Measurements from ENCODE around the gene BMP2. TPM values are rescaled to one million over a fixed set of nuclear protein-coding genes. Genes with fewer than 3 reads are reported as not detected.
A peak's percentile ranks its signal among the peaks of the same experiment; 100 is the strongest.

BMP2 gene
- 58.6 TPM for polyA plus RNA-seq (2013, experiment 1 of 4)
- 77.8 TPM for polyA plus RNA-seq (2013, experiment 2 of 4)
- polyA plus RNA-seq (2013, experiment 3 of 4): 55.6 TPM
- 57.3 TPM for polyA plus RNA-seq (2013, experiment 4 of 4)

DNA sequence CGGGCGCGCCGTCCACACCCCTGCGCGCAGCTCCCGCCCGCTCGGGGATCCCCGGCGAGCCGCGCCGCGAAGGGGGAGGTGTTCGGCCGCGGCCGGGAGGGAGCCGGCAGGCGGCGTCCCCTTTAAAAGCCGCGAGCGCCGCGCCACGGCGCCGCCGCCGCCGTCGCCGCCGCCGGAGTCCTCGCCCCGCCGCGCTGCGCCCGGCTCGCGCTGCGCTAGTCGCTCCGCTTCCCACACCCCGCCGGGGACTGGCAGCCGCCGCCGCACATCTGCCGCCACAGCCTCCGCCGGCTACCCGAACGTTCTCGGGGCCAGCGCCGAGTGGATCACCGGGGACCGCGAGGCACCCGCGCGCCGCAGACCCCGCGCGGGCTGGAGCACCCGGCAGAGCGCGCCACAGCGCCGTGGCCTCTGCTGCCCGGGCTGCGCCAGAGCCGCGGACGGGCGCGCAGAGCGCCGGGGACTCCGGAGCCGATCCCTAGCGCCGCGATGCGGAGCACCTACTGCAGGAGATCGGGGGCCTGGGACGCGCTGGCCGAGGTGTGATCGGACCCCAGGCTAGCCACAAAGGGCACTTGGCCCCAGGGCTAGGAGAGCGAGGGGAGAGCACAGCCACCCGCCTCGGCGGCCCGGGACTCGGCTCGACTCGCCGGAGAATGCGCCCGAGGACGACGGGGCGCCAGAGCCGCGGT lies at the start of gene BMP2:
TSS of gene BMP2 (plus strand) at position 151 of the 692 bp plus-strand sequence. CDS start 2,441 bp downstream, outside the sequence.
- no peaks in the 10 kb centered on the region for H3K9me3 ChIP-seq (ENCODE audit: control insufficient read depth, low read length)
- no peaks in the 10 kb centered on the region for H3K4me1 ChIP-seq (ENCODE audit: control insufficient read depth, insufficient read depth, low read length)
- H3K36me3 ChIP-seq (ENCODE audit: control insufficient read depth, insufficient read depth, low read length): no peaks in the 10 kb centered on the region
- peak within 1 kb of the TSS; percentile 75 for H3K4me3 ChIP-seq (ENCODE audit: insufficient read depth, low read depth, low read length)
- 0% methylated on average over 112 of the region's 112 CpGs for WGBS, 2 experiments
- peaks cover 33% of the 10 kb centered on the region for H3K27me3 ChIP-seq (ENCODE audit: control insufficient read depth, insufficient read depth, low read length, poor library complexity, severe bottlenecking)
- H3K27ac ChIP-seq (ENCODE audit: insufficient read depth, low read depth, low read length, poor library complexity, severe bottlenecking): no peak within 1 kb of the TSS

DNA sequence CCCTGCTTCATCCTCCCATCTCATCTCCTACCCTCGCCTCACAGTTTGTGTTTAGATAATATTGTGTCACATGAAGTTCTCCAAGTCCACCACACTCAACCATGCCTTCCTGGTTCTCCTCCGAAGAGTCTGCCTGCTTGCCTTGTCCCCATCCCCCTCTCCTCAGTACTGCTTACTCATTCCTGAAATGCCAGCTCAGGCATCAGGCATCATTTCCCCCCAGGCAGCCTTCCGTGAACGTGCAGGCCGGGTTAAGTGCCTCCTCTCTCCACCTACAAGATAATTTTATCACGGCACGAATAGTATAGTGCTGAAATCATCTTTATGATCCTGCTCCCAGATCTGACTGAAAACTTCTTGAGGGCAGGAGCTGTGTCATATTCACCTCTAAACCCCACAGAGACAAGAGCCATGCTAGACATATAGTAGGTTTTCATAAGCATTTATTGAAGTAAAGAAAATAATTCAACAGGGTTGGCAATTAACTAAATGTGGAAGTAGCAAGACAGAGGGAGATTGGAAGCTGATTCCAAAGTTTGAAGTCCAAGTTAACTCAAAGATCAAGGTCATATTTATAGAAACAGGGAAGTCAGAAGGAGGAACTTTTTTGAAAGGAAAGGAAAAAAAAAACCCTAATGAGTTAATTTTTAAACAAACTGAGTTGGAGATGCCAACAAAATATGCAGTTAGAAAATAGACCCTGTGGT lies 48.7 kb upstream of the BMP2 start:
- H3K27ac ChIP-seq (ENCODE audit: insufficient read depth, low read depth, low read length, poor library complexity, severe bottlenecking): no peak overlapping the region
- no peak overlapping the region for H3K4me3 ChIP-seq (ENCODE audit: insufficient read depth, low read depth, low read length)
- no peaks in the 10 kb centered on the region for H3K36me3 ChIP-seq (ENCODE audit: control insufficient read depth, insufficient read depth, low read length)
- no peaks in the 10 kb centered on the region for H3K4me1 ChIP-seq (ENCODE audit: control insufficient read depth, insufficient read depth, low read length)
- WGBS, 2 experiments: 89 to 92% methylated on average over 7 of the region's 7 CpGs
- H3K27me3 ChIP-seq (ENCODE audit: control insufficient read depth, insufficient read depth, low read length, poor library complexity, severe bottlenecking): no peaks in the 10 kb centered on the region
- no peaks in the 10 kb centered on the region for H3K9me3 ChIP-seq (ENCODE audit: control insufficient read depth, low read length)

DNA sequence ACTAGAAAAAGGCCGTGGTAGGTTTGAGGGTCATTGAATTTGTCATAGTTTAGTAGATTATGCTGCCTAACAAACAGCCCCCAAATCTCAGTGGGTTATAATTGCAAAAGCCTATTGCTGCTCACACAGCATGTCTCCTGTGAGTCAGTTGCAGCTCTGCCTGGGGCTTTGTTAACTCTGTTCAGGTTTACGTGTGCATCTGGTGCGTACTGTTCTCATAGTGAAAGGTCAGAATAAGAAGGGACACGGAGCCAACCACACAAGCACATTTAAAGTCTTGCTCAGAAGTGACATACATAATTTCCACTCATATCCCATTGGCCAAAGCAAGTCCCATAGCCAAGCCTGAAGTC lies 48.1 kb upstream of the BMP2 start:
- 94% methylated on average over 4 of the region's 4 CpGs for WGBS, 2 experiments
- no peak overlapping the region for H3K27ac ChIP-seq (ENCODE audit: insufficient read depth, low read depth, low read length, poor library complexity, severe bottlenecking)

DNA sequence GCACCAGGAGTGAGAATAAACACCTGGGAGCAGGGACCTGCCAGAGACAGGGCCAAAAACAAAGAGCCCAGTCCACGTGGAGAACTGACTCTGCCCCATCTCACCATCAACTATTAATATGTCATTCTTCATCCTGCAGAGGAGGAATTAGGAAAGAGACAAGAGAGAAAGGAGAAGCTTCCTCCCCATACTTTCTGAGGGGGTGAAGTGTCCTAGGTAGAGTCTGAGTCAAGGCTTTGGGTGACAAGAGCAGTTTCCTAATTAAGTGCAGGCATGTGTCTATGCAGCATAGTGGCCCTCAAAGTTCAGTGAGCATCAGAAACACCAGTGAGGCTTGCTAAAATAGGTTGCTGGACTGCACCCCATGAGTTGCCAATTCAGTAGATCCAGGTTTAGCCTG lies 40.7 kb upstream of the BMP2 start:
- H3K4me1 ChIP-seq (ENCODE audit: control insufficient read depth, insufficient read depth, low read length): no peaks in the 10 kb centered on the region
- H3K4me3 ChIP-seq (ENCODE audit: insufficient read depth, low read depth, low read length): no peak overlapping the region
- H3K27me3 ChIP-seq (ENCODE audit: control insufficient read depth, insufficient read depth, low read length, poor library complexity, severe bottlenecking): no peaks in the 10 kb centered on the region
- H3K36me3 ChIP-seq (ENCODE audit: control insufficient read depth, insufficient read depth, low read length): no peaks in the 10 kb centered on the region
- no peaks in the 10 kb centered on the region for H3K9me3 ChIP-seq (ENCODE audit: control insufficient read depth, low read length)
- 83% methylated on average over 1 of the region's 1 CpG; no CpG with 5 or more reads in 1 of the 2 experiments for WGBS, 2 experiments
- no peak overlapping the region for H3K27ac ChIP-seq (ENCODE audit: insufficient read depth, low read depth, low read length, poor library complexity, severe bottlenecking)

More for the DNA sequence above, 48.1 kb upstream of the BMP2 start:
- H3K9me3 ChIP-seq (ENCODE audit: control insufficient read depth, low read length): no peaks in the 10 kb centered on the region
- H3K36me3 ChIP-seq (ENCODE audit: control insufficient read depth, insufficient read depth, low read length): no peaks in the 10 kb centered on the region
- no peak overlapping the region for H3K4me3 ChIP-seq (ENCODE audit: insufficient read depth, low read depth, low read length)
- H3K4me1 ChIP-seq (ENCODE audit: control insufficient read depth, insufficient read depth, low read length): no peaks in the 10 kb centered on the region
- no peaks in the 10 kb centered on the region for H3K27me3 ChIP-seq (ENCODE audit: control insufficient read depth, insufficient read depth, low read length, poor library complexity, severe bottlenecking)

DNA sequence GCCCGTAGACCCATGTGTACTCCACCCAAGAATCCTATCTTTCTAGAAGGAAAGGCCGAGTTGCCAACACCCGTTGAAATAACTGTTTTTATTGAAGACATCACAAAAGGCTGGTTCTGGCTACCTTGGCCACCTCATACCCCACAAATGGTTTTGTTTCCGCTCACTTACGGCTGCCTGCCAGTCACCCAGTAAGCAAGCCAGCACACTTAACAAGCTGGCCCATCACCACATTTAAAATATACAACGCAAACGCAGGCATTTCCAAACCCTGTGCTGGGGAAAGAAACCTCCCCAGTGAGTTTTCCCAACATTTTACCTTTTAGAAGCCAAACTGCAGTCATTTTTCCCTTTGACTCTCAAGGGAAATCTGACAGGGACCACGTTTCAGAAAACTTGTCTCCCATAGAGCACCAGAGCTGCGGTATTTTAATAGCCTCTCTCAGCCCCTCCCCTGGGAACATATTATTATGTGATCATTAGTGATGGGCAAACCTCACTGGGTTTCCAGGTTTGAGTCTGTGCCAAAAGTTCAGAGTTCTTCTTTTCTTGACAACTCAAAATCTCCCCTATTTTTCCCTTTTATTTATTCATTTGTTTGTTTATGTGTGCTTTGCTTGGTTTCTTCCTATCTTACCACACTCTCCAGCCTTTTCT lies 36.7 kb upstream of the BMP2 start:
- H3K27ac ChIP-seq (ENCODE audit: insufficient read depth, low read depth, low read length, poor library complexity, severe bottlenecking): no peak overlapping the region
- H3K4me1 ChIP-seq (ENCODE audit: control insufficient read depth, insufficient read depth, low read length): no peaks in the 10 kb centered on the region
- WGBS, 2 experiments: 87 to 88% methylated on average over 9 of the region's 9 CpGs
- no peak overlapping the region for H3K4me3 ChIP-seq (ENCODE audit: insufficient read depth, low read depth, low read length)
- no peaks in the 10 kb centered on the region for H3K27me3 ChIP-seq (ENCODE audit: control insufficient read depth, insufficient read depth, low read length, poor library complexity, severe bottlenecking)
- H3K9me3 ChIP-seq (ENCODE audit: control insufficient read depth, low read length): no peaks in the 10 kb centered on the region
- H3K36me3 ChIP-seq (ENCODE audit: control insufficient read depth, insufficient read depth, low read length): no peaks in the 10 kb centered on the region

DNA sequence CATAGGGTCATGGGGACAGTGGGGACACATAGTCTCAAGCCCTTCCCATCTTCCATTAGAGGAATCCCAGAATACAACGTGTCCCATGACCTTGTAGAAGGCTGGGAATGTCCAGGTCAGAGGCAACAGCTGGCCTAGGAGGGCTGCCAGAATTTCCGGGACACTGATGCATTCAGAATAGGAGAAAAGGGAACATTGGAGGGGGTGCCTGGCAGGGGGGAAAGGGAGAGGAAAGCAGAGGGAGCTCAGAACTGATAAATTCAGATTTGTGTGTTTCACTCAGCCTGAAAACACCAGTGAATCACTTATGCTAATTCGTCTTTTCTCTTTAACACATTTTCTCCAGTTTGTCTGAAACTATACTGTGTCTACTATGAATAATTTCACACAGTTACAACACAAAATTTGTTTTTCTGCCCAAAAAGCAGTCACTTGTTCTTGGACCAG lies 35.5 kb upstream of the BMP2 start:
- Histone ChIP-seq H3K4me1 (ENCODE audit: control insufficient read depth, insufficient read depth, low read length) (no peaks in the 10 kb centered on the region), H3K36me3 (ENCODE audit: control insufficient read depth, insufficient read depth, low read length) (no peaks in the 10 kb centered on the region), H3K9me3 (ENCODE audit: control insufficient read depth, low read length) (no peaks in the 10 kb centered on the region), H3K27ac (ENCODE audit: insufficient read depth, low read depth, low read length, poor library complexity, severe bottlenecking) (no peak overlapping the region), H3K4me3 (ENCODE audit: insufficient read depth, low read depth, low read length) (no peak overlapping the region), H3K27me3 (ENCODE audit: control insufficient read depth, insufficient read depth, low read length, poor library complexity, severe bottlenecking) (no peaks in the 10 kb centered on the region)
- WGBS, 2 experiments: 81 to 89% methylated on average over 3 of the region's 3 CpGs

DNA sequence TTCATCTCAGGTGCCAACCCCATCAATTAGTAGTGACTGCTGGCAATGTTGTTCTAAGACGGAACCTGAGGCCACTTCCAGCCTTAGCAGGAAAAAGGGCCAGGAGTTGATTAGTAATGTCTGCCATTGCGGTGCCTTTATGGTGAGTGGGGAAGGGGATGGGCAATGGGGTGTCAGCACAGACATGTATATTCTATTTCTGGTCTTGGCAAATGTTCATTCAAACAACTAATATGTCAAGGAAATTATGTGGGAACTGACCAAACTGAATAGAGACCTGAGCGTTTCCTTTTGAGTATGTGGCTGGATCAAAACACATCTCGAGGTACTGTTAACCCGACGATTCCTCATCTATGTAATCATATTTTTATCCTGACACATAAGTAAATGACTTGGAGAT lies 34.6 kb upstream of the BMP2 start:
- 83 to 91% methylated on average over 6 of the region's 6 CpGs for WGBS, 2 experiments
- H3K4me3 ChIP-seq (ENCODE audit: insufficient read depth, low read depth, low read length): no peak overlapping the region

DNA sequence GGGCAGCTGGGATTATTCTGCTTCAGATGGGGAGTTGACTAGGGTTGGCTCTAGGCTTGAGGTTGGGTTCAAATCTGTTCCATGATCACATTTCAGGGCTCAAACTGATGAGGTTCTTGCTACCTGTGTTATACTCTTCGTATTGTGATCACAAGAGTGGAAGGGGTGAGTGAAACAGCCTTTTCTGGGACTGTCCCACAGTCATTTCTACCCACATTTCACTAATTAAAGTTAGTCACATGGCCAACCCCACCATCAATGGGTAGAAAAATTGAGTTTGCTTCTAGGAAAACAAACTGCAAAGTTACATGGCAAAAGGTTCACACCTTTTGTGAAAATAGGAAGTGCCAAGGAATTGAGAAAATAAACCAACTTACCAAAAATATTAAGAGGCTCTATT lies 33.5 kb upstream of the BMP2 start:
- no peaks in the 10 kb centered on the region for H3K4me1 ChIP-seq (ENCODE audit: control insufficient read depth, insufficient read depth, low read length)
- H3K27ac ChIP-seq (ENCODE audit: insufficient read depth, low read depth, low read length, poor library complexity, severe bottlenecking): no peak overlapping the region
- no peaks in the 10 kb centered on the region for H3K36me3 ChIP-seq (ENCODE audit: control insufficient read depth, insufficient read depth, low read length)
- no peaks in the 10 kb centered on the region for H3K27me3 ChIP-seq (ENCODE audit: control insufficient read depth, insufficient read depth, low read length, poor library complexity, severe bottlenecking)
- H3K9me3 ChIP-seq (ENCODE audit: control insufficient read depth, low read length): no peaks in the 10 kb centered on the region
- H3K4me3 ChIP-seq (ENCODE audit: insufficient read depth, low read depth, low read length): no peak overlapping the region
- 90 to 92% methylated on average over 1 of the region's 1 CpG for WGBS, 2 experiments

More for the DNA sequence above, 34.6 kb upstream of the BMP2 start:
- Histone ChIP-seq H3K27me3 (ENCODE audit: control insufficient read depth, insufficient read depth, low read length, poor library complexity, severe bottlenecking) (no peaks in the 10 kb centered on the region), H3K36me3 (ENCODE audit: control insufficient read depth, insufficient read depth, low read length) (no peaks in the 10 kb centered on the region), H3K27ac (ENCODE audit: insufficient read depth, low read depth, low read length, poor library complexity, severe bottlenecking) (no peak overlapping the region), H3K9me3 (ENCODE audit: control insufficient read depth, low read length) (no peaks in the 10 kb centered on the region), H3K4me1 (ENCODE audit: control insufficient read depth, insufficient read depth, low read length) (no peaks in the 10 kb centered on the region)

DNA sequence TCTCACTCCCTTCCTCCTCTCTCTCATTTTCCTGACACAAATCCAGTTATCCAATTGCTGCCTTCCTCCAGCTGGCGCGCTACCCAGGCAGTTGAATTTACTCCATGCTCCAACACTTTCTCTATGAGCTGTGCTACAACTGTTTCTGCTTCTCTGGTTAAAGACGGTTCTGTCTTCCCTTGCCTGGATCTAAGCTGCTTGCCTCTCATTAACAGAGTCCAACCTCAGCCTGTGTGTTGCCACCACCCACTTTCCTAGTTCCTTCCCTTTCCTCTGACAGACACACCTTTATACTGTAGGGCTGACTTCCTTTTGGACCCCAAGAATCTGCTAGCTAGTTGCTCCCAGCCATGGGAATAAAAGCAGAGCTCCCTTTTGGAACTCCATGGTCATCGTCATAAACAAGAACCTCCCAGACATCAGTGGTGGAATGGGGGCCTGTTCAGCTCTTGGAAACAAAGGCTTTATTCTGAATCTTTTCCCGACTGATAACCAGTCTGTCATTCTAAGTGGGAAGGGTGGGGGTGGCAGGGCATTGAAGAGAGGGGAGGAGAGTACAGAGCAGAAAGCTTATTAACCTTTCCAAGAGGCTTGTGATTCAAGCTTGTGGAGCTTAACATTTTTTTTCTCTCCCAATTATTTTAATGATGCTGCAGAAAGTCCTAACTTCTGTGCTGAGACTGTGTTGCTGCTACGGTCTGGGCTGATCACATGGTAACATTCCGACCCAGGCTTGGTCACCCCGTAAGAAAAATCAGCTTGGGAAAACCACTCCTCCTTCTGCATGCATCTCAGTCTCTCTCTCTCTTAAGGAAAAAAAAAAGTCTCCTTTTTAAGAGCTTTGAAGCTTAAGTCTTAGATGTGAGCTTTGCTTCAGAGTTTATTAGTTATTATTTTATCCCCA lies 31.3 kb upstream of the BMP2 start:
- H3K36me3 ChIP-seq (ENCODE audit: control insufficient read depth, insufficient read depth, low read length): no peaks in the 10 kb centered on the region
- no peaks in the 10 kb centered on the region for H3K27me3 ChIP-seq (ENCODE audit: control insufficient read depth, insufficient read depth, low read length, poor library complexity, severe bottlenecking)
- no peak overlapping the region for H3K27ac ChIP-seq (ENCODE audit: insufficient read depth, low read depth, low read length, poor library complexity, severe bottlenecking)
- 84 to 86% methylated on average over 8 of the region's 8 CpGs for WGBS, 2 experiments
- no peak overlapping the region for H3K4me3 ChIP-seq (ENCODE audit: insufficient read depth, low read depth, low read length)
- no peaks in the 10 kb centered on the region for H3K9me3 ChIP-seq (ENCODE audit: control insufficient read depth, low read length)
- no peaks in the 10 kb centered on the region for H3K4me1 ChIP-seq (ENCODE audit: control insufficient read depth, insufficient read depth, low read length)

Measured in ectodermal cell (in vitro differentiated cells).